GM23338 (cell line): ENCODE results near the gene ERC2. TPM values are rescaled to one million over a fixed set of nuclear protein-coding genes. Genes with fewer than 3 reads are reported as not detected.

Experiments used
- ATAC-seq: fragments of 200-7000 bp; cut with Tn5 transposase; 3 replicates; pipeline ENCODE4 v1.9.1; 2020
- DNase-seq: peaks from one replicate; pipeline ENCODE4 v3.0.0-alpha.2; 2015; ENCODE audit warnings: low spot score
- H2AFZ ChIP-seq: fragments of 200-600 bp; sonication (generic); 2 replicates; pipeline ENCODE4 v1.8.0; 2016; ENCODE audit warnings: antibody characterized with exemption, mild to moderate bottlenecking, moderate library complexity
- H3F3A ChIP-seq: fragments of 200-600 bp; sonication (generic); replicated peaks from 2 replicates; pipeline ENCODE4 v1.8.0; 2017; ENCODE audit warnings: antibody characterized with exemption, mixed run types, low read depth
- H3K27ac ChIP-seq: fragments of 200-600 bp; sonication (generic); 2 replicates; pipeline ENCODE4 v1.6.1; 2016; ENCODE audit warnings: low read depth
- H3K27me3 ChIP-seq: fragments of 200-600 bp; sonication (generic); 2 replicates; pipeline ENCODE4 v1.8.0; 2016; ENCODE audit warnings: mild to moderate bottlenecking, mixed run types, moderate library complexity; ENCODE audit not compliant: insufficient read depth
- H3K36me3 ChIP-seq: fragments of 200-600 bp; sonication (generic); 2 replicates; pipeline ENCODE4 v1.8.0; 2016; ENCODE audit warnings: mild to moderate bottlenecking; ENCODE audit not compliant: insufficient read depth
- H3K4me1 ChIP-seq: fragments of 200-600 bp; sonication (generic); 2 replicates; pipeline ENCODE4 v1.8.0; 2016; ENCODE audit warnings: mild to moderate bottlenecking, moderate library complexity; ENCODE audit not compliant: insufficient read depth
- H3K4me2 ChIP-seq: fragments of 200-600 bp; sonication (generic); 2 replicates; pipeline ENCODE4 v1.7.1; 2017; ENCODE audit warnings: mixed run types
- H3K4me3 ChIP-seq: fragments of 200-600 bp; sonication (generic); 2 replicates; pipeline ENCODE4 v1.6.1; 2016; ENCODE audit warnings: mixed run types
- H3K79me2 ChIP-seq: fragments of 200-600 bp; sonication (generic); replicated peaks from 2 replicates; pipeline ENCODE4 v1.8.0; 2017; ENCODE audit warnings: mild to moderate bottlenecking; ENCODE audit not compliant: insufficient read depth
- H3K9me2 ChIP-seq: fragments of 200-600 bp; sonication (generic); 2 replicates; pipeline ENCODE4 v1.8.0; 2017; ENCODE audit not compliant: insufficient read depth
- H4K20me1 ChIP-seq: fragments of 200-600 bp; sonication (generic); replicated peaks from 2 replicates; pipeline ENCODE4 v1.8.0; 2017; ENCODE audit warnings: mild to moderate bottlenecking; ENCODE audit not compliant: insufficient read depth
- H3K27ac Mint-ChIP-seq: 2 replicates; pipeline ENCODE4 v1.8.0; 2020; ENCODE audit warnings: inconsistent platforms, mild to moderate bottlenecking, moderate library complexity, mixed read lengths
- H3K27me3 Mint-ChIP-seq: 3 replicates; pipeline ENCODE4 v1.8.0; 2022; ENCODE audit warnings: low read depth, mild to moderate bottlenecking, moderate library complexity, mixed read lengths, inconsistent platforms; ENCODE audit not compliant: insufficient read depth, poor library complexity
- H3K36me3 Mint-ChIP-seq: 3 replicates; pipeline ENCODE4 v1.8.0; 2021; ENCODE audit warnings: low read depth, mild to moderate bottlenecking, inconsistent platforms, moderate library complexity, mixed read lengths
- H3K4me1 Mint-ChIP-seq: 3 replicates; pipeline ENCODE4 v1.8.0; 2020; ENCODE audit warnings: mild to moderate bottlenecking, inconsistent platforms, mixed read lengths
- H3K4me3 Mint-ChIP-seq: 3 replicates; pipeline ENCODE4 v1.8.0; 2021; ENCODE audit warnings: moderate library complexity, mild to moderate bottlenecking, inconsistent platforms, mixed read lengths
- H3K9me3 Mint-ChIP-seq: 3 replicates; pipeline ENCODE4 v1.8.0; 2020; ENCODE audit warnings: moderate library complexity, mild to moderate bottlenecking, inconsistent platforms, mixed read lengths
- EZH2phosphoT487 ChIP-seq: fragments of 200-600 bp; sonication (generic); IDR thresholded peaks from one replicate; pipeline ENCODE4 v1.8.1; 2018; ENCODE audit warnings: antibody characterized with exemption; ENCODE audit not compliant: unreplicated experiment
- JUNB ChIP-seq: IDR thresholded peaks from one replicate; pipeline ENCODE4 v1.6.1; 2016; ENCODE audit warnings: antibody characterized with exemption; ENCODE audit not compliant: unreplicated experiment
- POLR2AphosphoS5 ChIP-seq: IDR thresholded peaks from 2 replicates; pipeline ENCODE4 v1.6.1; 2016; ENCODE audit warnings: antibody characterized with exemption, low read depth
- STAT1 ChIP-seq: IDR thresholded peaks from one replicate; pipeline ENCODE4 v1.6.1; 2016; ENCODE audit warnings: antibody characterized with exemption; ENCODE audit not compliant: unreplicated experiment
- ZNF114 ChIP-seq: fragments of 250-450 bp; sonication (Bioruptor Pico); IDR thresholded peaks from 2 replicates; pipeline ENCODE4 v1.5.0; 2020; ENCODE audit warnings: mild to moderate bottlenecking, moderate library complexity
- ZNF331 ChIP-seq: fragments of 250-450 bp; sonication (Bioruptor Pico); IDR thresholded peaks from 2 replicates; pipeline ENCODE4 v1.5.0; 2020; ENCODE audit warnings: low read depth, mild to moderate bottlenecking, moderate library complexity
- polyA plus RNA-seq: library from polyadenylated mRNA; unstranded; fragments of >200 nt; fragmentation: Nextera tagmentation; extraction: Ambion mirVana; gene quantifications from 2 replicates; pipeline ENCODE4 v1.2.1, GENCODE V29; 2016
- total RNA-seq: library from RNA; depleted of rRNA; stranded (reverse); fragments of >200 nt; shearing (Covaris generic); gene quantifications from 2 replicates; pipeline ENCODE4 v1.2.3, GENCODE V29; 2014
- TF ChIP-seq, protein P1 (sequence below): fragments of 250-450 bp; sonication (Bioruptor Pico); IDR thresholded peaks from 2 replicates; pipeline ENCODE4 v1.5.0; 2020; ENCODE audit warnings: mild to moderate bottlenecking, moderate library complexity
- TF ChIP-seq, protein P2 (sequence below): IDR thresholded peaks from one replicate; pipeline ENCODE4 v1.6.1; 2018; ENCODE audit warnings: antibody characterized with exemption; ENCODE audit not compliant: unreplicated experiment
- TF ChIP-seq, protein P3 (sequence below), 2 experiments: fragments of 200-600 bp in 1 of 2; sonication (generic) in 1 of 2; conservative IDR thresholded peaks; 2 replicates each; pipeline versions ENCODE4 v1.5.1 to v1.6.1; 2016 to 2017; ENCODE audit warnings: antibody characterized with exemption in 2 of 2, low read depth in 2 of 2, mild to moderate bottlenecking in 2 of 2, moderate library complexity in 1 of 2

Gene ERC2
- total and polyA plus RNA-seq, 2 experiments from 2014 or later: 11.8 to 13.7 TPM

DNA sequence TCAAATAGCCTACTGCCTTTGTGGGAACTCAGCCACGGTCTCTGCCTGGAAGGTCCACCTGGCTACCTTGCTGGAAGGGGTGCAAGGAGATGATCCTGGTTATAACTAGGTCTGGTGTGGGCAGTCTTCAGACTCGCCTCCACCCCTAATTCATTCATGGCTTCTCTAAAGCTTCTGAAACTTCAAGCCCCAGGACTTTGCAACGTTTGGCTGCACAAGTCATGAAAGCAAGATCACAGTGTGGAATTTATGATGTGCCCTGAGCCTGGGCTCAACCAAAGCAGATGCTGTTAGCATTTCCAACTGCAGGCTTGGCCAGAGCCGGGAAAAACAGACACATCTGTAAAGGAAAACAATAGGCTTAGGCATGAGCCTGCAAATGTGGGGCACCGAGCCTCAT is 780.7 kb downstream of the ERC2 start:
- no peaks in the 10 kb centered on the region for H4K20me1 ChIP-seq
- Mint-ChIP-seq H3K9me3 (no peaks in the 10 kb centered on the region), H3K4me3 (no peak overlapping the region), H3K27me3 (peaks cover 2% of the 10 kb centered on the region), H3K4me1 (peaks cover 54% of the 10 kb centered on the region), H3K27ac (no peak overlapping the region), H3K36me3 (peaks cover 4% of the 10 kb centered on the region; the same call in 1 of the 3 replicates)
- H2AFZ ChIP-seq: no peak overlapping the region
- no peaks in the 10 kb centered on the region for H3K79me2 ChIP-seq
- no peak overlapping the region for H3K4me2 ChIP-seq
- ATAC-seq (no peak), DNase-seq (no peak)
- peaks cover 32% of the 10 kb centered on the region for H3K4me1 ChIP-seq
- no peaks in the 10 kb centered on the region for H3K36me3 ChIP-seq
- TF ChIP-seq ZNF331 (CRISPR knock-in tag) (no peak), ZNF114 (CRISPR knock-in tag) (no peak)
- H3F3A ChIP-seq: no peaks in the 10 kb centered on the region
- peaks cover 10% of the 10 kb centered on the region for H3K9me2 ChIP-seq
- H3K27ac ChIP-seq: no peak overlapping the region
- no peaks in the 10 kb centered on the region for H3K27me3 ChIP-seq
- H3K4me3 ChIP-seq: no peak overlapping the region

DNA sequence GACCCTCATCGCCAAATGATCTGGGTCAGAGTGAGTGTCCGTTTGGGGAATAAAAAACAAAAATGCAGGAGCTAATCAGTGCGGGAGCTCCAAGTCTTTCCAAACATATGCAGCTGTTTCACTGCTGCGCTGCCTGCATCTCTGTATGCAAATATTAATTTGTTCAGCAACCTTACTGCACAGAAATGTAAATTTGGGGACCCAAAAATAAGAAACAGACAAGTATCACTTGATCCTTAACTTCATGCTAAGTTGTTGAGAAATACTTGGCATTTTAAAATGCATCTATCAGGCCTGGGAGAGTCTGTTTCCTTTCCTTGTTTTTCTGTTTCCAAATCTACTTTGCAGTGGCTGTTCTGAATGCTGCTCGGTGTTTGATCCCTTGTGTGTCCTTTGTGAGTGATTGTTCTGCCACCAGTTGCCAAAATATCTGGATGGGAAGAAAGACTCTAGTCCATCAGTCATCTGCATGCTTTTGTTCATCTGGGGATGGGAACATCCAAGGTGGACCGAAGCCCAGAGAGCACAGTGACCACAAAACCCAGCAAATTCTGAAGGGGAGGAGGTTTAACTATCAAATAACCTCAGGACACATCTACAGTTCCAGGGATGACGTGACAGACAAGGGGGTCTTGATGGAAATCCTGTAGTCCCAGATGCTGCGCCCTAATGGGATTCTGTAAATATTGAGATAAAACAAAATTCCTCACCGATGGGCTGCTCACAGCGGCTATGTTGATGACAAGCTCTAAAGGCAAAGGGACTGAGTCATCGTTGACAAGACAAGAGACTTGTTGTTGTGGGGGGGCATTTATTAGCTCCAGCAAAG is 781.6 kb downstream of the ERC2 start:
- Histone ChIP-seq H3K9me2 (peaks cover 10% of the 10 kb centered on the region), H4K20me1 (no peaks in the 10 kb centered on the region), H2AFZ (no peak overlapping the region), H3K4me1 (peaks cover 26% of the 10 kb centered on the region), H3K27ac (no peak overlapping the region), H3F3A (no peaks in the 10 kb centered on the region), H3K27me3 (no peaks in the 10 kb centered on the region), H3K4me2 (no peak overlapping the region), H3K36me3 (no peaks in the 10 kb centered on the region), H3K4me3 (no peak overlapping the region), H3K79me2 (no peaks in the 10 kb centered on the region)
- Mint-ChIP-seq H3K4me3 (no peak overlapping the region), H3K27me3 (peaks cover 2% of the 10 kb centered on the region), H3K36me3 (peaks cover 4% of the 10 kb centered on the region; the same call in 1 of the 3 replicates), H3K4me1 (peaks cover 47% of the 10 kb centered on the region), H3K27ac (no peak overlapping the region), H3K9me3 (no peaks in the 10 kb centered on the region)
- DNase-seq (no peak), ATAC-seq (no peak)
- TF ChIP-seq ZNF114 (CRISPR knock-in tag) (no peak), EZH2phosphoT487 (no peak), STAT1 (no peak), POLR2AphosphoS5 (no peak), JUNB (no peak)
- TF ChIP-seq, protein P1, sequence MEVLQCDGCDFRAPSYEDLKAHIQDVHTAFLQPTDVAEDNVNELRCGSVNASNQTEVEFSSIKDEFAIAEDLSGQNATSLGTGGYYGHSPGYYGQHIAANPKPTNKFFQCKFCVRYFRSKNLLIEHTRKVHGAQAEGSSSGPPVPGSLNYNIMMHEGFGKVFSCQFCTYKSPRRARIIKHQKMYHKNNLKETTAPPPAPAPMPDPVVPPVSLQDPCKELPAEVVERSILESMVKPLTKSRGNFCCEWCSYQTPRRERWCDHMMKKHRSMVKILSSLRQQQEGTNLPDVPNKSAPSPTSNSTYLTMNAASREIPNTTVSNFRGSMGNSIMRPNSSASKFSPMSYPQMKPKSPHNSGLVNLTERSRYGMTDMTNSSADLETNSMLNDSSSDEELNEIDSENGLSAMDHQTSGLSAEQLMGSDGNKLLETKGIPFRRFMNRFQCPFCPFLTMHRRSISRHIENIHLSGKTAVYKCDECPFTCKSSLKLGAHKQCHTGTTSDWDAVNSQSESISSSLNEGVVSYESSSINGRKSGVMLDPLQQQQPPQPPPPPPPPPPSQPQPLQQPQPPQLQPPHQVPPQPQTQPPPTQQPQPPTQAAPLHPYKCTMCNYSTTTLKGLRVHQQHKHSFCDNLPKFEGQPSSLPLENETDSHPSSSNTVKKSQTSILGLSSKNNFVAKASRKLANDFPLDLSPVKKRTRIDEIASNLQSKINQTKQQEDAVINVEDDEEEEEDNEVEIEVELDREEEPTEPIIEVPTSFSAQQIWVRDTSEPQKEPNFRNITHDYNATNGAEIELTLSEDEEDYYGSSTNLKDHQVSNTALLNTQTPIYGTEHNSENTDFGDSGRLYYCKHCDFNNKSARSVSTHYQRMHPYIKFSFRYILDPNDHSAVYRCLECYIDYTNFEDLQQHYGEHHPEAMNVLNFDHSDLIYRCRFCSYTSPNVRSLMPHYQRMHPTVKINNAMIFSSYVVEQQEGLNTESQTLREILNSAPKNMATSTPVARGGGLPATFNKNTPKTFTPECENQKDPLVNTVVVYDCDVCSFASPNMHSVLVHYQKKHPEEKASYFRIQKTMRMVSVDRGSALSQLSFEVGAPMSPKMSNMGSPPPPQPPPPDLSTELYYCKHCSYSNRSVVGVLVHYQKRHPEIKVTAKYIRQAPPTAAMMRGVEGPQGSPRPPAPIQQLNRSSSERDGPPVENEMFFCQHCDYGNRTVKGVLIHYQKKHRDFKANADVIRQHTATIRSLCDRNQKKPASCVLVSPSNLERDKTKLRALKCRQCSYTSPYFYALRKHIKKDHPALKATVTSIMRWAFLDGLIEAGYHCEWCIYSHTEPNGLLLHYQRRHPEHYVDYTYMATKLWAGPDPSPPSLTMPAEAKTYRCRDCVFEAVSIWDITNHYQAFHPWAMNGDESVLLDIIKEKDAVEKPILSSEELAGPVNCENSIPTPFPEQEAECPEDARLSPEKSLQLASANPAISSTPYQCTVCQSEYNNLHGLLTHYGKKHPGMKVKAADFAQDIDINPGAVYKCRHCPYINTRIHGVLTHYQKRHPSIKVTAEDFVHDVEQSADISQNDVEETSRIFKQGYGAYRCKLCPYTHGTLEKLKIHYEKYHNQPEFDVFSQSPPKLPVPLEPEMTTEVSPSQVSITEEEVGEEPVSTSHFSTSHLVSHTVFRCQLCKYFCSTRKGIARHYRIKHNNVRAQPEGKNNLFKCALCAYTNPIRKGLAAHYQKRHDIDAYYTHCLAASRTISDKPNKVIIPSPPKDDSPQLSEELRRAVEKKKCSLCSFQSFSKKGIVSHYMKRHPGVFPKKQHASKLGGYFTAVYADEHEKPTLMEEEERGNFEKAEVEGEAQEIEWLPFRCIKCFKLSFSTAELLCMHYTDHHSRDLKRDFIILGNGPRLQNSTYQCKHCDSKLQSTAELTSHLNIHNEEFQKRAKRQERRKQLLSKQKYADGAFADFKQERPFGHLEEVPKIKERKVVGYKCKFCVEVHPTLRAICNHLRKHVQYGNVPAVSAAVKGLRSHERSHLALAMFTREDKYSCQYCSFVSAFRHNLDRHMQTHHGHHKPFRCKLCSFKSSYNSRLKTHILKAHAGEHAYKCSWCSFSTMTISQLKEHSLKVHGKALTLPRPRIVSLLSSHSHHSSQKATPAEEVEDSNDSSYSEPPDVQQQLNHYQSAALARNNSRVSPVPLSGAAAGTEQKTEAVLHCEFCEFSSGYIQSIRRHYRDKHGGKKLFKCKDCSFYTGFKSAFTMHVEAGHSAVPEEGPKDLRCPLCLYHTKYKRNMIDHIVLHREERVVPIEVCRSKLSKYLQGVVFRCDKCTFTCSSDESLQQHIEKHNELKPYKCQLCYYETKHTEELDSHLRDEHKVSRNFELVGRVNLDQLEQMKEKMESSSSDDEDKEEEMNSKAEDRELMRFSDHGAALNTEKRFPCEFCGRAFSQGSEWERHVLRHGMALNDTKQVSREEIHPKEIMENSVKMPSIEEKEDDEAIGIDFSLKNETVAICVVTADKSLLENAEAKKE (CRISPR knock-in tag): no peak
- TF ChIP-seq, protein P2, sequence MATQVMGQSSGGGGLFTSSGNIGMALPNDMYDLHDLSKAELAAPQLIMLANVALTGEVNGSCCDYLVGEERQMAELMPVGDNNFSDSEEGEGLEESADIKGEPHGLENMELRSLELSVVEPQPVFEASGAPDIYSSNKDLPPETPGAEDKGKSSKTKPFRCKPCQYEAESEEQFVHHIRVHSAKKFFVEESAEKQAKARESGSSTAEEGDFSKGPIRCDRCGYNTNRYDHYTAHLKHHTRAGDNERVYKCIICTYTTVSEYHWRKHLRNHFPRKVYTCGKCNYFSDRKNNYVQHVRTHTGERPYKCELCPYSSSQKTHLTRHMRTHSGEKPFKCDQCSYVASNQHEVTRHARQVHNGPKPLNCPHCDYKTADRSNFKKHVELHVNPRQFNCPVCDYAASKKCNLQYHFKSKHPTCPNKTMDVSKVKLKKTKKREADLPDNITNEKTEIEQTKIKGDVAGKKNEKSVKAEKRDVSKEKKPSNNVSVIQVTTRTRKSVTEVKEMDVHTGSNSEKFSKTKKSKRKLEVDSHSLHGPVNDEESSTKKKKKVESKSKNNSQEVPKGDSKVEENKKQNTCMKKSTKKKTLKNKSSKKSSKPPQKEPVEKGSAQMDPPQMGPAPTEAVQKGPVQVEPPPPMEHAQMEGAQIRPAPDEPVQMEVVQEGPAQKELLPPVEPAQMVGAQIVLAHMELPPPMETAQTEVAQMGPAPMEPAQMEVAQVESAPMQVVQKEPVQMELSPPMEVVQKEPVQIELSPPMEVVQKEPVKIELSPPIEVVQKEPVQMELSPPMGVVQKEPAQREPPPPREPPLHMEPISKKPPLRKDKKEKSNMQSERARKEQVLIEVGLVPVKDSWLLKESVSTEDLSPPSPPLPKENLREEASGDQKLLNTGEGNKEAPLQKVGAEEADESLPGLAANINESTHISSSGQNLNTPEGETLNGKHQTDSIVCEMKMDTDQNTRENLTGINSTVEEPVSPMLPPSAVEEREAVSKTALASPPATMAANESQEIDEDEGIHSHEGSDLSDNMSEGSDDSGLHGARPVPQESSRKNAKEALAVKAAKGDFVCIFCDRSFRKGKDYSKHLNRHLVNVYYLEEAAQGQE: no peak
- TF ChIP-seq, protein P3, sequence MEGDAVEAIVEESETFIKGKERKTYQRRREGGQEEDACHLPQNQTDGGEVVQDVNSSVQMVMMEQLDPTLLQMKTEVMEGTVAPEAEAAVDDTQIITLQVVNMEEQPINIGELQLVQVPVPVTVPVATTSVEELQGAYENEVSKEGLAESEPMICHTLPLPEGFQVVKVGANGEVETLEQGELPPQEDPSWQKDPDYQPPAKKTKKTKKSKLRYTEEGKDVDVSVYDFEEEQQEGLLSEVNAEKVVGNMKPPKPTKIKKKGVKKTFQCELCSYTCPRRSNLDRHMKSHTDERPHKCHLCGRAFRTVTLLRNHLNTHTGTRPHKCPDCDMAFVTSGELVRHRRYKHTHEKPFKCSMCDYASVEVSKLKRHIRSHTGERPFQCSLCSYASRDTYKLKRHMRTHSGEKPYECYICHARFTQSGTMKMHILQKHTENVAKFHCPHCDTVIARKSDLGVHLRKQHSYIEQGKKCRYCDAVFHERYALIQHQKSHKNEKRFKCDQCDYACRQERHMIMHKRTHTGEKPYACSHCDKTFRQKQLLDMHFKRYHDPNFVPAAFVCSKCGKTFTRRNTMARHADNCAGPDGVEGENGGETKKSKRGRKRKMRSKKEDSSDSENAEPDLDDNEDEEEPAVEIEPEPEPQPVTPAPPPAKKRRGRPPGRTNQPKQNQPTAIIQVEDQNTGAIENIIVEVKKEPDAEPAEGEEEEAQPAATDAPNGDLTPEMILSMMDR (conservative IDR thresholded peaks at IDR 0.05; ENCODE audit: low read depth in 2 of 2): no peak
